HG03520 (cell line): Measurements from ENCODE around the gene ZNF750.

Experiments
- ATAC-seq: cut with Tn5 transposase; IDR thresholded peaks from one replicate; pipeline ENCODE4 v1.9.1; 2021; ENCODE audit warnings: mild to moderate bottlenecking, moderate library complexity; ENCODE audit not compliant: unreplicated experiment

Gene ZNF750

GRCh38 chr17:82873521-82873920 lies 33.7 kb upstream of the ZNF750 start:
- ATAC-seq, result no peak

GRCh38 chr17:82872591-82873520 lies 33.0 kb upstream of the ZNF750 start:
- ATAC-seq, result no peak

- ATAC-seq, result no peak
Measured at GRCh38 chr17:82871776-82872561, 32.1 kb upstream of the ZNF750 start.

GRCh38 chr17:82871056-82871775 lies 31.4 kb upstream of the ZNF750 start:
- ATAC-seq, result peak; percentile 70

- ATAC-seq, result no peak
Measured at GRCh38 chr17:82870541-82870940, 30.7 kb upstream of the ZNF750 start.

GRCh38 chr17:82870091-82870491 lies 30.3 kb upstream of the ZNF750 start:
- ATAC-seq, result no peak

GRCh38 chr17:82869536-82869935 lies 29.7 kb upstream of the ZNF750 start:
- ATAC-seq, result no peak

- ATAC-seq, result no peak
Measured at GRCh38 chr17:82868715-82869131, 28.9 kb upstream of the ZNF750 start.

- ATAC-seq, result no peak
Measured at GRCh38 chr17:82867763-82868325, 28.0 kb upstream of the ZNF750 start.

GRCh38 chr17:82866590-82867191 lies 26.9 kb upstream of the ZNF750 start:
- no peak for ATAC-seq

GRCh38 chr17:82865774-82866395 lies 26.1 kb upstream of the ZNF750 start:
- ATAC-seq, result no peak

- no peak for ATAC-seq
Measured at GRCh38 chr17:82865274-82865673, 25.5 kb upstream of the ZNF750 start.

- no peak for ATAC-seq
Measured at GRCh38 chr17:82864713-82865248, 25.0 kb upstream of the ZNF750 start.

GRCh38 chr17:82863941-82864712 lies 24.3 kb upstream of the ZNF750 start:
- peak; percentile 53 for ATAC-seq

- no peak for ATAC-seq
Measured at GRCh38 chr17:82863383-82863940, 23.6 kb upstream of the ZNF750 start.

GRCh38 chr17:82862737-82863382 lies 23.0 kb upstream of the ZNF750 start:
- no peak for ATAC-seq

GRCh38 chr17:82862191-82862590 lies 22.4 kb upstream of the ZNF750 start:
- no peak for ATAC-seq

GRCh38 chr17:82861393-82861775 lies 21.6 kb upstream of the ZNF750 start:
- no peak for ATAC-seq
